C4-2B (cell line): ENCODE data around the gene ARV1.
"Not testable (repeated sequence)": the region's sequence is repeated elsewhere in the genome, so short reads cannot be mapped to it uniquely, and the experiment has no call there.

Experiments used
- H3K27ac ChIP-seq: fragments of 450-650 bp; 2 replicates; pipeline ENCODE4 v1.5.1; 2017
- CTCF ChIP-seq: fragments of 450-650 bp; conservative IDR thresholded peaks from 2 replicates; pipeline ENCODE4 v1.5.1; 2017; ENCODE audit warnings: mild to moderate bottlenecking
- ZFX ChIP-seq: fragments of 450-650 bp; IDR thresholded peaks from 2 replicates; pipeline ENCODE4 v1.6.1; 2017

The ARV1 gene

GRCh38 chr1:231028682-231029081 lies 49.8 kb downstream of the ARV1 start:
- no peak overlapping the region for H3K27ac ChIP-seq
- no peak for TF ChIP-seq CTCF
- TF ChIP-seq ZFX = no peak

- not testable (repeated sequence) for H3K27ac ChIP-seq
These were observed 50.4 kb downstream of the ARV1 start for GRCh38 chr1:231029247-231029646.

- H3K27ac ChIP-seq = no peak overlapping the region
- TF ChIP-seq CTCF = no peak
- no peak for TF ChIP-seq ZFX
These were observed 50.9 kb downstream of the ARV1 start for GRCh38 chr1:231029841-231030240.

- TF ChIP-seq ZFX (no peak), CTCF (no peak)
- no peak overlapping the region for H3K27ac ChIP-seq
These were observed 54.1 kb downstream of the ARV1 start for GRCh38 chr1:231032963-231033362.

- TF ChIP-seq CTCF = no peak
- TF ChIP-seq ZFX = no peak
- no peak overlapping the region for H3K27ac ChIP-seq
These were observed 56.9 kb downstream of the ARV1 start for GRCh38 chr1:231035799-231036198.

GRCh38 chr1:231036416-231036815 lies 57.5 kb downstream of the ARV1 start:
- H3K27ac ChIP-seq = no peak overlapping the region
- TF ChIP-seq ZFX (no peak), CTCF (no peak)

GRCh38 chr1:231037585-231038517 lies 59.0 kb downstream of the ARV1 start:
- no peak overlapping the region for H3K27ac ChIP-seq

More at GRCh38 chr1:231037585-231038517, 59.0 kb downstream of the ARV1 start:
- TF ChIP-seq ZFX (no peak), CTCF (no peak)
